ENCODE results near the gene PCSK1.

The PCSK1 gene

GRCh38 chr5:96433066-96433447 is at the start of gene PCSK1:
Gene PCSK1, minus strand, starts transcription at chr5:96433248. Its CDS starts 206 bp downstream, at chr5:96433042.
- no peak for DNase-seq

GRCh38 chr5:96481867-96482266 is 48.8 kb upstream of the PCSK1 start:
- no peak for DNase-seq

GRCh38 chr5:96481009-96481786 is 48.1 kb upstream of the PCSK1 start:
- DNase-seq, result no peak

- no peak for DNase-seq
These were observed 45.9 kb upstream of the PCSK1 start for GRCh38 chr5:96478983-96479382.

- DNase-seq, result peak; percentile 62
These were observed 43.6 kb upstream of the PCSK1 start for GRCh38 chr5:96476654-96477053.

GRCh38 chr5:96474073-96474472 is 41.0 kb upstream of the PCSK1 start:
- no peak for DNase-seq

- DNase-seq, result no peak
These were observed 40.1 kb upstream of the PCSK1 start for GRCh38 chr5:96473155-96473554.

GRCh38 chr5:96470785-96471184 is 37.7 kb upstream of the PCSK1 start:
- DNase-seq, result no peak

- no peak for DNase-seq
These were observed 35.9 kb upstream of the PCSK1 start for GRCh38 chr5:96468956-96469355.

- DNase-seq, result no peak
These were observed 30.0 kb upstream of the PCSK1 start for GRCh38 chr5:96463091-96463490.

GRCh38 chr5:96459313-96460121 is 26.5 kb upstream of the PCSK1 start:
- no peak for DNase-seq

GRCh38 chr5:96458176-96458575 is 25.1 kb upstream of the PCSK1 start:
- no peak for DNase-seq

GRCh38 chr5:96455789-96456188 is 22.7 kb upstream of the PCSK1 start:
- DNase-seq, result no peak

- DNase-seq, result no peak
These were observed 20.3 kb upstream of the PCSK1 start for GRCh38 chr5:96453394-96453793.

GRCh38 chr5:96447949-96448348 is 14.9 kb upstream of the PCSK1 start:
- no peak for DNase-seq

- no peak for DNase-seq
These were observed 7.1 kb upstream of the PCSK1 start for GRCh38 chr5:96440185-96440538.

GRCh38 chr5:96439477-96440184 is 6.6 kb upstream of the PCSK1 start:
- DNase-seq, result no peak

- DNase-seq, result peak; percentile 65
These were observed 1.2 kb upstream of the PCSK1 start for GRCh38 chr5:96434201-96434645.

- peak; percentile 8 for DNase-seq
These were observed 607 bp downstream of the PCSK1 start for GRCh38 chr5:96432216-96433065.

GRCh38 chr5:96431376-96432187 is 1.5 kb downstream of the PCSK1 start:
- DNase-seq, result peak; percentile 77

GRCh38 chr5:96427824-96428223 is 5.2 kb downstream of the PCSK1 start:
- no peak for DNase-seq

- no peak for DNase-seq
These were observed 6.2 kb downstream of the PCSK1 start for GRCh38 chr5:96426831-96427230.

Data from EL (cell line).